HepG2 (cell line): ENCODE measurements around the gene KCNQ1OT1. TPM values are rescaled to one million over a fixed set of nuclear protein-coding genes. Genes with fewer than 3 reads are reported as not detected.

ENCODE experiments used
- AGO1 ChIP-seq: fragments of 200-400 bp; formaldehyde crosslinking; IDR thresholded peaks from 2 replicates; pipeline ENCODE4 v1.6.1; 2017; ENCODE audit warnings: mild to moderate bottlenecking, low read depth, low read length, moderate library complexity; ENCODE audit not compliant: poor library complexity, severe bottlenecking
- AGO2 ChIP-seq: fragments of 200-400 bp; formaldehyde crosslinking; optimal IDR thresholded peaks from 2 replicates; pipeline ENCODE3; 2017; ENCODE audit warnings: mild to moderate bottlenecking, low read depth, low read length, moderate library complexity
- BRCA1 ChIP-seq: sonication (generic); formaldehyde crosslinking; IDR thresholded peaks from 2 replicates; pipeline ENCODE4 v1.4.0; 2020; ENCODE audit warnings: missing genetic modification reagents
- DZIP1 ChIP-seq: sonication (generic); formaldehyde crosslinking; IDR thresholded peaks from 2 replicates; pipeline ENCODE4 v1.5.0; 2020; ENCODE audit warnings: mild to moderate bottlenecking, missing genetic modification reagents
- EP300 ChIP-seq, 3 experiments: sonication (generic) in 1 of 3; formaldehyde crosslinking in 1 of 3; IDR thresholded peaks; 2 replicates each; pipeline versions ENCODE4 v1.5.1 to v1.6.1; 2011 to 2020; ENCODE audit warnings: low read depth in 2 of 3, low read length in 2 of 3, borderline replicate concordance in 1 of 3, improper control_type of control experiment in 1 of 3, mild to moderate bottlenecking in 1 of 3, missing genetic modification reagents in 1 of 3, moderate library complexity in 1 of 3
- FLYWCH1 ChIP-seq: sonication (generic); formaldehyde crosslinking; IDR thresholded peaks from 2 replicates; pipeline ENCODE4 v1.8.1; 2023; ENCODE audit warnings: mild to moderate bottlenecking, missing genetic modification reagents
- HNF1B ChIP-seq: sonication (generic); formaldehyde crosslinking; IDR thresholded peaks from 2 replicates; pipeline ENCODE4 v1.5.1; 2020; ENCODE audit warnings: mild to moderate bottlenecking, moderate library complexity, missing genetic modification reagents
- KDM5B ChIP-seq: sonication (generic); formaldehyde crosslinking; IDR thresholded peaks from 2 replicates; pipeline ENCODE4 v1.4.0; 2020; ENCODE audit warnings: missing genetic modification reagents, mild to moderate bottlenecking, borderline replicate concordance
- MIER3 ChIP-seq: IDR thresholded peaks from 2 replicates; pipeline ENCODE4 v1.6.1; 2016; ENCODE audit warnings: missing compliant biosample characterization, borderline replicate concordance
- MLX ChIP-seq: IDR thresholded peaks from 2 replicates; pipeline ENCODE4 v1.6.1; 2016
- NR2C2 ChIP-seq: sonication (generic); formaldehyde crosslinking; IDR thresholded peaks from 2 replicates; pipeline ENCODE4 v1.4.0; 2020; ENCODE audit warnings: missing genetic modification reagents, mild to moderate bottlenecking, moderate library complexity, borderline replicate concordance
- PAX8 ChIP-seq: sonication (generic); formaldehyde crosslinking; IDR thresholded peaks from 2 replicates; pipeline ENCODE4 v1.8.0; 2022; ENCODE audit warnings: mild to moderate bottlenecking, missing genetic modification reagents, borderline replicate concordance
- TEAD3 ChIP-seq: optimal IDR thresholded peaks from 2 replicates; pipeline ENCODE3; 2016; ENCODE audit warnings: borderline replicate concordance
- ZNF572 ChIP-seq: sonication (generic); formaldehyde crosslinking; IDR thresholded peaks from 2 replicates; pipeline ENCODE4 v1.5.1; 2020; ENCODE audit warnings: mild to moderate bottlenecking, missing genetic modification reagents
- ZNF652 ChIP-seq: IDR thresholded peaks from 2 replicates; pipeline ENCODE4 v1.6.1; 2016; ENCODE audit warnings: low read depth, borderline replicate concordance
- ZNF782 ChIP-seq: sonication (generic); formaldehyde crosslinking; IDR thresholded peaks from 2 replicates; pipeline ENCODE4 v1.4.0; 2020; ENCODE audit warnings: missing genetic modification reagents, mild to moderate bottlenecking, borderline replicate concordance
- ZXDC ChIP-seq: sonication (generic); formaldehyde crosslinking; IDR thresholded peaks from 2 replicates; pipeline ENCODE4 v1.5.0; 2020; ENCODE audit warnings: mild to moderate bottlenecking, missing genetic modification reagents
- polyA plus RNA-seq, 8 experiments: library from polyadenylated mRNA; depleted of rRNA in 3 of 8; stranded (reverse) in 7 of 8; unstranded in 1 of 8; fragments of >200 nt; fragmentation: Illumina TruSeq in 4 of 8; extraction: Trizol in 4 of 8; gene quantifications; 2 replicates each; pipeline versions ENCODE4 v1.2.1 to v1.2.3, GENCODE V29; 2011 to 2016; ENCODE audit warnings: low read depth in 4 of 8, missing spikeins in 1 of 8, mixed read lengths in 1 of 8; ENCODE audit not compliant: insufficient read depth in 1 of 8
- total RNA-seq, 5 experiments: library from RNA; depleted of rRNA; stranded (reverse); fragments of >200 nt; fragmentation: Illumina TruSeq; extraction: Trizol; gene quantifications; 2 replicates each; pipeline ENCODE4 v1.2.3, GENCODE V29; 2016; ENCODE audit warnings: low read depth in 1 of 5

The KCNQ1OT1 gene
- total and polyA plus RNA-seq, 2 of the 13 experiments (the other 11 are each of a cell fraction or from before 2014, with no cell fraction given), result 1.3 to 18.9 TPM

GRCh38 chr11:2729841-2730240 is 30.0 kb upstream of the KCNQ1OT1 start (continued):
- no peak for TF ChIP-seq MIER3 (CRISPR knock-in tag)
- peak; percentile 98 for TF ChIP-seq AGO2
- TF ChIP-seq ZNF652 (CRISPR knock-in tag), result no peak
- no peak for TF ChIP-seq TEAD3 (CRISPR knock-in tag)
- no peak for TF ChIP-seq NR2C2
- TF ChIP-seq ZNF572 (CRISPR knock-in tag), result 0 out of 2 replicates have a peak, but pooled peaks have one; percentile 46
- no peak for TF ChIP-seq BRCA1
- no peak for TF ChIP-seq EP300 (IDR thresholded peaks at IDR 0.05; ENCODE audit: low read depth in 2 of 2, low read length in 2 of 2)
- no peak for TF ChIP-seq EP300 (CRISPR knock-in tag; IDR thresholded peaks at IDR 0.05; ENCODE audit: borderline replicate concordance)
- TF ChIP-seq ZNF782, result no peak
- TF ChIP-seq AGO1, result peak; percentile 77
- TF ChIP-seq PAX8 (CRISPR knock-in tag), result no peak
- 0 out of 2 replicates have a peak, but pooled peaks have one; percentile 31 for TF ChIP-seq HNF1B
- no peak for TF ChIP-seq MLX (CRISPR knock-in tag)
- TF ChIP-seq KDM5B, result no peak
- no peak for TF ChIP-seq ZXDC (CRISPR knock-in tag)
- no peak for TF ChIP-seq FLYWCH1 (CRISPR knock-in tag)
- TF ChIP-seq DZIP1 (CRISPR knock-in tag), result 0 out of 2 replicates have a peak, but pooled peaks have one; percentile 64
